NCI-H774 (cell line): ENCODE data around the gene ZNF428.
"Not testable (repeated sequence)": the region's sequence is repeated elsewhere in the genome, so short reads cannot be mapped to it uniquely, and the experiment has no call there.

ENCODE experiments used
- DNase-seq: peaks from one replicate; lab custom pipeline; 2025; lab: John Stamatoyannopoulos, UW

The ZNF428 gene

DNA sequence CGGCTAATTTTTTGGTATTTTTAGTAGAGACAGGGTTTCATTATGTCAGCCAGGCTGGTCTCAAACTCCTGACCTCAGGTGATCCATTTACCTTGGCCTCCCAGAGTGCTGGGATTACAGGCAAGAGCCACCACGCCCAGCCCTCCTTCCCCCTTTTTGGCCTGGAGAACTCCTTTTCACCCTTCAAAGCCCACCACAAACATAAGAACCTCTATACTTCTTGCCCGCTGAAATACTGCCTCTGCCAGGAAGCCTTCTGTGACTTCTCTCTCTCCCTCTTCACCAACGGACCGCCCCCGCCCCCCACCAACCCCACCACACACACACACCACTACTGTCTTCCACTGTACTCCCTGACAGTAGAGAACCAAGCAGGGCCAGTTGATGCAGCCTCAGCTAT lies 2.5 kb downstream of the ZNF428 start:
- DNase-seq: no peak

GRCh38 chr19:43616306-43616705 lies 3.1 kb downstream of the ZNF428 start:
- no peak for DNase-seq

- DNase-seq: no peak
Observed at GRCh38 chr19:43612374-43612773, 7.1 kb downstream of the ZNF428 start.

DNA sequence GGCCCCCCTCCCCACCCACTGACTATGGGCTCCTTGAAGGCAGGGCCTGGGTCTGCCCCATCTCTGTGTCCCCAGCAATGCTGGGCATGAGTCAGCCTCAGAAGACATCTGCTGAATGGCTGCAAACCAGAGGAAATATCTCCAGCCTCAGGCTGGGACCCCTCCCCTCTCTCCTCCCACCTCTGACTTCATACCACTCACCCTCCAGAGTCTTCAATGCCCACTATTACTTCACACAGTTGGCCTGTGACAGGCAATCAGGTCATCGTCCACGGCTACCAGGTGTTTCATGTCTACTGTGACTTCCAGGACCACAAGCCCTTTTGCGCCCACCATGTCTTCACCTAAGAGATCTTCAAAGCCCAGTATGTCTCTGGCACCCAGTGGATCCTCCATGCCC lies 7.6 kb downstream of the ZNF428 start, which contains the start of gene SRRM5:
Gene SRRM5, plus strand, starts transcription at position 301 of the 400 bp plus-strand sequence. Its CDS starts 34 bp downstream, at position 335.
- DNase-seq: no peak

DNA sequence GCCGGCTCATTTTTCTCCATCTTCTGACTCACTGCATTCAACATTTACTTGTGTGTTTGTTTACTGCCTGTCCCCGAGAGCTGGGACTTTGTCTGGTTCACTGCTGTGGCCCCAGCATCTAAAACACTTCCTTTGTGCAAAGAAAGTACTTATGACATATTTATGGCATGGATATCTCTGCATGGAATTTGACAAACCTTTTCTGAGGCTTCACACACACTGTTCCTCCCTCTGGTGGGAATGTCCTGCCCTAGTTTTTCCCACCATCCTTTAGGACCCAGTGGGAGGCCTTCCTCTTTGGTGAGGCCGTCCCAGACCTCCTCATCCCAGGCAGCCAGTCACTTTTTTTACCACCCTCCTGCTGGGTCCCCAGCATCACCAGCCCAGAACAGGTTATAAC lies 8.9 kb downstream of the ZNF428 start:
- DNase-seq: no peak

- no peak for DNase-seq
Observed at GRCh38 chr19:43609872-43610271, 9.6 kb downstream of the ZNF428 start.

DNA sequence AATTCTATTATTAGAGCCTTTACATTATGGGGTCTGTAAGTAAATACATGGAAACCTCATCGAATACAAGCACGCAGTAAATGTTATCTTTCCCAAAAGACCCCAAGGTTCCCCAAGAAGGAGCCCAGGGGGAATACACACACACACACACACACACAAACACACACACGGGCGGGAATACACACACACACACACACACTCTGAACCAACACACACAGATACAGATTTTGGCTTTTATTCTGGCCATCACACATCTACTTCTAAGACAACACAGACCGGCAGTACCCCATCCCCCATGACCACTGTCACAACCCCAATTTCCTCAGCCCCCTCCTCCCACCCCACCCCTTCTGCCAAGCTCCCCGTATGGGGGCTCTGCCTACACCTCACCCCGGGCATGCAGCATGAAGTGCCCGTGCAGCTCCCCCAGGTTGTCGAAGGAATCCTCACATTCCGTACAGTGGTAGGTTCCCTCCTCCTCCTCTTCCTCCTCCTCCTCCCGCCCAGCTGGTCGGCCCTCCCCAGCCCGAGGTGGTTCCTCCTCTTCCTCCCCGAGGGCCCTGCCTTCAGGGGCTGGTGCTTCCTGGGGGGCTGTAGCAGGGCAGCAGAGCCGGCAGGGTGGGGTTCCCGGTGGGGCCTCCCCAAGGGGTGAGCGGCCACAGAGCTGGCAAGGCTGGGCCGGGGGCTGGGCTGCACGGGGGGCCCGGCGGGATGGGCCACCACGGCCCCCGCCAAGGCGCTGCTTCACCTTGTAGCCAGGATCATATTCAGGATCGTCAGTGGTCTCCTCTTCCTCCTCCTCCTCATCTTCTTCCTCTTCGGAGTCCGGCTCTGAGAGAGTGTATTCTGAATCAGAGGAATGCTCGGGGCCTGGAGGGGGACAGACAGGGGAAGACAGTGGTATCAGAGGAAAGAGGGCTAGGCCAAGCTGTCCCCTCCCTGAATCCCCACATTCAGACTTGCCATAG lies 11.9 kb downstream of the ZNF428 start:
- no peak for DNase-seq

GRCh38 chr19:43606569-43607229 lies 12.7 kb downstream of the ZNF428 start:
- DNase-seq: no peak

DNA sequence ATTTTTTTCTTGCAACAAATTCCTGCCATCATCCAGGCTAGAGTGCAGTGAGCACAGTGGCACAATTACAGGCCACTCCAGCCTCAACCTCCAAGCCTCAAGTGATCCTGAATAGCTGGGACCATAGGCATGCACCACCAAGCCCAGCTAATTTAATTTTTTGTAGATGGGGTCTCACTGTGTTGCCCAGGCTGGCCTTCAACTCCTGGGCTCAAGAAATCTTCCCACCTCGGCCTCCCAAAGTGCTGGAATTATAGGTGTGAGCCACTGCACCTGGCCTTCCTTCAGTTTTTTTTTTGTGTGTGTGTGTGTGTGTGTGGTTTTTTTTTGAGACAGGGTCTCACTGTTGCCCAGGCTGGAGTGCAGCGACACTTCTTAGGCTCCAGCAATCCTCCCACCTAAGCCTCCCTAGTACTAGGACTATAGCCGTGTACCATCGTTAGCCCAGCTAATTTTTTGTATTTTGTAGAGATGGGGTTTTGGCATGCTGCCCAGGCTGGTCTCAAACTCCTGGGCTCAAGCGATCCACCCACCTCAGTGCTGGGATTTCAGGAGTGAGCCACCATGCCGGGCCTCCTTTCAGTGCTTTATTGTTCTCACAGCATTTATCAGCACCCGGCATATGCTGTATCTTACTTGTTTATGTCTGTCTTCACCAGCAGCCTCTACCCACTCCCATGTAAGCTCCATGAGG lies 13.4 kb downstream of the ZNF428 start:
- DNase-seq: no peak

DNA sequence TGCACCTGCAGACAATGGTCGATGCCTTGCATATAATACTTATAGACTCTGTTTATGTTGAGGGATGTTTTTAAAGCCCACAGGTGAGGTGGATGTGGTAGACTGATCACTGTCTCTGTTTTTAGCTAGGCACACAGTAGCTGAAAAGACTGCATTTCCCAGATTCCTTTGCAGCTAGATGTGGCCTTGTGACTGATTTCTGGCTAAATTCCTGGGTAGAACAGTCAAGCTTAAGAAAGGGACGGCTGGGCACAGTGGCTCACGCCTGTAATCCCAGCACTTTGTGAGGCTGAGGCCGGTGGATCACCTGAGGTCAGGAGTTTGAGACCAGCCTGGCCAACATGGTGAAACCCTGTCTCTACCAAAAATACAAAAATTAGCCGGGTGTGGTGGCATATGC lies 19.1 kb downstream of the ZNF428 start:
- DNase-seq: not testable (repeated sequence)

DNA sequence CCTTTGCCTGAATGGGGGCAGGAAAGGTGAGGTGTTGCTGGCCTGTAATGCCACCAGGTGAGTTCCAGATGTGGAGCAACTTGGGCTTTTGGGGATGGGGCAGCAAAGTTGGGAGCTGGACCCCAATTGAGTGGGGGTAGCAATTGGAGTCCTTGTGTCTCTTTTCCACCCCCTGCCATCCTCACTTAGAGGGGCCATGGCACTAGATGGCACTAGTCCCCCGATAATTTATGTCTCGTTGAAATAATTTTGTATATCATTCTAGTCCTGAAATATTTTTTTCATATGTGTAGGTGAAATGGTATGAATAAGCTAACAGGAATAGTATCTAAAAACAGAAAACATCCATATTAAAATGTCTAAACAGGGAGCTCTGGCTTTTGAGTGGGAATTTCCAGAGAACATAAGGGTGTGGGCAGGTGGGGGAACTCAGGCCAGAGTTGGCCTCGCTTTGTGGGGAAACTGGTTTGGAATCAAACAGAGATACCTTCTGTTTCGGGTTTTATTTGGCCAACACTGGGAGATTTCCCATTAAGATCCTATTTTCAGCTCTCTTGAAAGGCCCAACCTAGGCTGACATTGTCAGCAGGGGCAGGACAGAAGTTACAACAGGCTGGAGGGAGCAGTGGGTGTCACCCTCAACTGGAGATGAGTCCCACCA lies 19.7 kb downstream of the ZNF428 start:
- DNase-seq: no peak

DNA sequence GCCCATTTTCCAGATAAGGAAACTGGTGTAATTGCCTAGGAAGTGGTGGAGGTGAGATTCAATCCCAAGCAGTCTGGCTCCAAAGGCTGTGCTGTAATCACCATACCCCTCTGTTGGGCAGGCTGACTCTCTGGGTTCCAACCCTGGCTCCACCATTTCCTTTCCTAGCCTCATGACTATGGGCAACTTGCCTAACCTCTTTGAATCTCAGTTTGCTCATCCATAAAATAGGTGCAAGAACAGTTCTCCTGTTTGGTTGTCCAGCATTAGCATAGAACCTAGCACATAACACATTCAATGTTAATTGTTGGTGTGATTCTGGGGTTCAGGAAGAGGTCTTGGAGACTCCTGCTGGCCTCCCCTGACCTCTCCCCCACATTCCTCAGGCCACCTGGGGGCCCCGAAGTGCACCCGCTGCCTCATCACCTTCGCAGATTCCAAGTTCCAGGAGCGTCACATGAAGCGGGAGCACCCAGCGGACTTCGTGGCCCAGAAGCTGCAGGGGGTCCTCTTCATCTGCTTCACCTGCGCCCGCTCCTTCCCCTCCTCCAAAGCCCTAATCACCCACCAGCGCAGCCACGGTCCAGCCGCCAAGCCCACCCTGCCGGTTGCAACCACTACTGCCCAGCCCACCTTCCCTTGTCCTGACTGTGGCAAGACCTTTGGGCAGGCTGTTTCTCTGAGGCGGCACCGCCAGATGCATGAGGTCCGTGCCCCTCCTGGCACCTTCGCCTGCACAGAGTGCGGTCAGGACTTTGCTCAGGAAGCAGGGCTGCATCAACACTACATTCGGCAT lies 20.8 kb downstream of the ZNF428 start:
- no peak for DNase-seq

- DNase-seq: no peak
Observed at GRCh38 chr19:43597876-43598275, 21.6 kb downstream of the ZNF428 start.

- no peak for DNase-seq
Observed at GRCh38 chr19:43596842-43597461, 22.5 kb downstream of the ZNF428 start.

GRCh38 chr19:43595999-43596841 lies 23.2 kb downstream of the ZNF428 start, which contains the start of the genes IRGQ and ZNF576:
Gene IRGQ (minus strand): TSS chr19:43596134. CDS start chr19:43595338, 796 bp downstream.
Gene ZNF576 (plus strand): TSS chr19:43596595. CDS start chr19:43597109, 514 bp downstream.
- DNase-seq: peak; percentile 99

- DNase-seq: no peak
Observed at GRCh38 chr19:43595605-43595998, 23.8 kb downstream of the ZNF428 start.

GRCh38 chr19:43594710-43595604 lies 24.5 kb downstream of the ZNF428 start:
- DNase-seq: peak; percentile 54

DNA sequence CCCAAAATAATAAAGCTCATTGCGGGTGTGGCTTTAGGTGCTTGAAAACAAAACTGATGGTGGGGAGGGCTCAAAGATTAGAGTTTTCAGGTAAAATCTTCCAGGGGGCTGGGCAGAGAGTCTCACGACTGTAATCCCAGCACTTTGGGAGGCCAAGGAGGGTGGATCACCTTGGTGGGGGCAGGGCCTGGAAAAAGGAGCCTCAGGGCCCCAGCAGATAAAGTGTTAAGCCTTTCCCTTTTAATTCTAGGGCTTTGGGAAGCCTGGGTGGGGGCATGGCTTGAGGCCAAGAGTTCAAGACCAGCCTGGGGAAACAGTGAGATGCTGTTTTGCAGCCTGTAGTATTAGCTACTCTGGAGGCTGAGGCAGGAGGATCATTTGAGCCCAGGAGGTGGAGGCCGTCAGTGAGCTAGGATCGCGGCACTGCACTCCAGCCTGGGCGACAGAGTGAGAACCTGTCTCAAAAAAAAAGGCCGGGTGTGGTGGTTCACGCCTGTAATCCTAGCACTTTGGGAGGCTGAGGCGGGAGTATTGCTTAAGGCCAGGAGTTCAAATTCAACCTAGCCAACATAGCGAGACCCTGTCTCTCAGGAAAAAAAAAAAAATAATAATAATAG lies 25.2 kb downstream of the ZNF428 start:
- DNase-seq: no peak
